Keratinocyte (primary cell): Measurements from ENCODE around the gene ZNF578. TPM values are rescaled to one million over a fixed set of nuclear protein-coding genes. Genes with fewer than 3 reads are reported as not detected.
"Not testable (repeated sequence)": the region's sequence is repeated elsewhere in the genome, so short reads cannot be mapped to it uniquely, and the experiment has no call there.

Experiments
- DNase-seq: peaks from one replicate; pipeline ENCODE4 v3.0.0-alpha.2; 2011; ENCODE audit warnings: low read depth, missing footprints, low spot score
- FAIRE-seq: peaks from 2 replicates; lab custom pipeline; 2011; peaks lifted over from hg19 to GRCh38; lab: Jason Lieb, UNC
- H2AFZ ChIP-seq: 2 replicates; pipeline ENCODE4 v1.6.0; 2012; ENCODE audit warnings: low read length, control low read depth, inconsistent platforms; ENCODE audit not compliant: control insufficient read depth
- H3K27ac ChIP-seq: 2 replicates; pipeline ENCODE4 v1.5.1; 2011; ENCODE audit warnings: low read length; ENCODE audit not compliant: control insufficient read depth, insufficient read depth
- H3K27me3 ChIP-seq: 3 replicates; pipeline ENCODE4 v1.6.0; 2011; ENCODE audit warnings: low read length; ENCODE audit not compliant: control insufficient read depth, insufficient read depth; ENCODE audit errors: extremely low read depth
- H3K36me3 ChIP-seq, 2 experiments: 2 replicates in 1 of 2; 3 replicates in 1 of 2; pipeline ENCODE4 v1.5.1; 2011; ENCODE audit warnings: low read length in 2 of 2, mild to moderate bottlenecking in 1 of 2; ENCODE audit not compliant: control insufficient read depth in 2 of 2, insufficient read depth in 2 of 2; ENCODE audit errors: extremely low read depth in 1 of 2
- H3K4me1 ChIP-seq: 3 replicates; pipeline ENCODE4 v1.5.1; 2011; ENCODE audit warnings: low read length; ENCODE audit not compliant: control insufficient read depth, insufficient read depth; ENCODE audit errors: extremely low read depth
- H3K4me2 ChIP-seq: 3 replicates; pipeline ENCODE4 v1.6.0; 2011; ENCODE audit warnings: low read depth, low read length; ENCODE audit not compliant: control insufficient read depth, insufficient read depth; ENCODE audit errors: extremely low read depth
- H3K4me3 ChIP-seq, 3 experiments: fragments of 200-600 bp in 1 of 3; sonication (generic) in 1 of 3; 2 replicates in 2 of 3; 3 replicates in 1 of 3; pipeline ENCODE4 v1.5.1; 2011 to 2016; ENCODE audit warnings: low read length in 3 of 3, mild to moderate bottlenecking in 3 of 3, control low read depth in 2 of 3, inconsistent platforms in 1 of 3, low read depth in 1 of 3, mixed read lengths in 1 of 3, mixed run types in 1 of 3, moderate library complexity in 1 of 3; ENCODE audit not compliant: control insufficient read depth in 2 of 3, insufficient read depth in 2 of 3; ENCODE audit errors: extremely low read depth in 1 of 3
- H3K79me2 ChIP-seq: 2 replicates; pipeline ENCODE4 v1.6.0; 2012; ENCODE audit warnings: low read length; ENCODE audit not compliant: control insufficient read depth, insufficient read depth
- H3K9ac ChIP-seq: 3 replicates; pipeline ENCODE4 v1.6.0; 2011; ENCODE audit warnings: low read length; ENCODE audit not compliant: control insufficient read depth, insufficient read depth; ENCODE audit errors: extremely low read depth
- H3K9me1 ChIP-seq: 3 replicates; pipeline ENCODE4 v1.6.0; 2011; ENCODE audit warnings: low read length; ENCODE audit not compliant: control insufficient read depth, insufficient read depth; ENCODE audit errors: extremely low read depth
- H3K9me3 ChIP-seq: 2 replicates; pipeline ENCODE4 v1.5.1; 2012; ENCODE audit warnings: low read depth, low read length; ENCODE audit not compliant: control insufficient read depth
- H4K20me1 ChIP-seq: 3 replicates; pipeline ENCODE4 v1.6.0; 2011; ENCODE audit warnings: low read length; ENCODE audit not compliant: control insufficient read depth, insufficient read depth; ENCODE audit errors: extremely low read depth
- CTCF ChIP-seq, 3 experiments: IDR thresholded peaks in 1 of 3; conservative IDR thresholded peaks in 1 of 3; optimal IDR thresholded peaks in 1 of 3; 2 replicates in 2 of 3; 3 replicates in 1 of 3; pipeline versions ENCODE3 to v1.5.1; 2011; ENCODE audit warnings: low read length in 3 of 3, mild to moderate bottlenecking in 3 of 3, moderate library complexity in 2 of 3, control low read depth in 1 of 3, inconsistent platforms in 1 of 3; ENCODE audit not compliant: insufficient read depth in 2 of 3; ENCODE audit errors: extremely low read depth in 1 of 3
- EZH2 ChIP-seq: IDR thresholded peaks from one replicate; pipeline ENCODE4 v1.6.1; 2012; ENCODE audit warnings: inconsistent platforms, mild to moderate bottlenecking, low read length, moderate library complexity
- dilution Hi-C: fragments of 300-500 bp; cut with MboI; formaldehyde crosslinking; loops from one replicate; pipeline ENCODE4 v1.7.0; 2020; ENCODE audit warnings: low sequenced_read_pairs; ENCODE audit not compliant: extremely low pct_ligation_motif_present
- polyA plus RNA-seq, 5 experiments: library from polyadenylated mRNA; depleted of rRNA in 3 of 5; stranded (reverse) in 3 of 5; stranded (forward) in 1 of 5; unstranded in 1 of 5; fragments of >200 nt; gene quantifications; 1 replicate in 1 of 5; 2 replicates in 3 of 5; 3 replicates in 1 of 5; pipeline versions ENCODE4 v1.2.1 to v1.2.3, GENCODE V29; 2011 to 2012; ENCODE audit warnings: missing spikeins in 2 of 5, low read depth in 1 of 5, low replicate concordance in 1 of 5

ZNF578 gene
- polyA plus RNA-seq, 1 donor (not counting 4 experiments of a cell fraction or from before 2014, with no cell fraction given), result 0.79 TPM

GRCh38 chr19:52541608-52542007 is 88.3 kb downstream of the ZNF578 start:
- no peak for TF ChIP-seq EZH2
- TF ChIP-seq CTCF (optimal IDR thresholded peaks at IDR 0.05 in 1 of 3, IDR thresholded peaks at IDR 0.05 in 1 of 3, conservative IDR thresholded peaks at IDR 0.05 in 1 of 3; ENCODE audit: extremely low read depth in 1 of 3, insufficient read depth in 2 of 3, low read length in 3 of 3), result no peak
- Histone ChIP-seq H3K9me3 (no peaks in the 10 kb centered on the region), H3K36me3 (peaks cover 7% of the 10 kb centered on the region in 2 experiments)

GRCh38 chr19:52542541-52542940 is 89.2 kb downstream of the ZNF578 start:
- H3K36me3 ChIP-seq, H3K79me2 ChIP-seq, H3K4me1 ChIP-seq, H4K20me1 ChIP-seq, H3K27ac ChIP-seq, H2AFZ ChIP-seq, dilution Hi-C loops, H3K9ac ChIP-seq, DNase-seq, H3K9me3 ChIP-seq, H3K9me1 ChIP-seq, H3K4me3 ChIP-seq, FAIRE-seq, H3K27me3 ChIP-seq, H3K4me2 ChIP-seq: not testable (repeated sequence)

More at GRCh38 chr19:52541608-52542007, 88.3 kb downstream of the ZNF578 start:
- H2AFZ ChIP-seq, result no peak overlapping the region
- H3K9me1 ChIP-seq, result no peaks in the 10 kb centered on the region
- no peak overlapping the region for H3K27ac ChIP-seq
- H3K4me1 ChIP-seq, result no peaks in the 10 kb centered on the region
- no peaks in the 10 kb centered on the region for H4K20me1 ChIP-seq
- no peak overlapping the region for H3K4me3 ChIP-seq
- no peak overlapping the region for H3K9ac ChIP-seq
- dilution Hi-C loops, result no loop called here
- DNase-seq (no peak), FAIRE-seq (no peak)
- H3K27me3 ChIP-seq, result no peaks in the 10 kb centered on the region
- peaks cover 7% of the 10 kb centered on the region for H3K79me2 ChIP-seq
- H3K4me2 ChIP-seq, result no peak overlapping the region

- FAIRE-seq (no peak), DNase-seq (no peak)
- peaks cover 6% of the 10 kb centered on the region for H3K79me2 ChIP-seq
- H3K36me3 ChIP-seq, result peaks cover 7% of the 10 kb centered on the region in 2 experiments
- no peak overlapping the region for H3K4me2 ChIP-seq
- H3K4me3 ChIP-seq, result no peak overlapping the region
- H3K4me1 ChIP-seq, result no peaks in the 10 kb centered on the region
- H3K9ac ChIP-seq, result no peak overlapping the region
- no peaks in the 10 kb centered on the region for H3K9me1 ChIP-seq
- dilution Hi-C loops, result no loop called here
- H3K9me3 ChIP-seq, result no peaks in the 10 kb centered on the region
- no peaks in the 10 kb centered on the region for H4K20me1 ChIP-seq
- H3K27ac ChIP-seq, result no peak overlapping the region
- no peak overlapping the region for H2AFZ ChIP-seq
- H3K27me3 ChIP-seq, result no peaks in the 10 kb centered on the region
- TF ChIP-seq CTCF (optimal IDR thresholded peaks at IDR 0.05 in 1 of 3, IDR thresholded peaks at IDR 0.05 in 1 of 3, conservative IDR thresholded peaks at IDR 0.05 in 1 of 3; ENCODE audit: extremely low read depth in 1 of 3, insufficient read depth in 2 of 3, low read length in 3 of 3), result no peak
- TF ChIP-seq EZH2, result no peak
Observed at GRCh38 chr19:52542984-52543664, 89.8 kb downstream of the ZNF578 start.
